Stimulated activated CD4-positive, alpha-beta T cell treated with anti-CD3 and anti-CD28 coated beads, TNF-alpha, amount 100 ng/mL, for 48 hours (primary cell): Measurements from ENCODE around the gene MYH7B.

ENCODE experiments used
- DNase-seq, 3 donors: peaks; one replicate each; pipeline ENCODE4 v3.0.0-alpha.2; 2020; ENCODE audit warnings: low read depth in 3 of 3

MYH7B gene

GRCh38 chr20:34992751-34993417 lies 37.2 kb downstream of the MYH7B start:
- DNase-seq = no peak

GRCh38 chr20:34993941-34994508 lies 38.4 kb downstream of the MYH7B start:
- DNase-seq = no peak

GRCh38 chr20:34994509-34995131 lies 39.0 kb downstream of the MYH7B start:
- no peak for DNase-seq

GRCh38 chr20:34995192-34995591 lies 39.5 kb downstream of the MYH7B start:
- no peak for DNase-seq

GRCh38 chr20:34995696-34996095 lies 40.0 kb downstream of the MYH7B start:
- DNase-seq = no peak

GRCh38 chr20:34996243-34997028 lies 40.8 kb downstream of the MYH7B start:
- DNase-seq = no peak

GRCh38 chr20:34997131-34997561 lies 41.5 kb downstream of the MYH7B start:
- DNase-seq = no peak

GRCh38 chr20:34997774-34998173 lies 42.1 kb downstream of the MYH7B start:
- no peak for DNase-seq

GRCh38 chr20:34998331-34998950 lies 42.8 kb downstream of the MYH7B start:
- DNase-seq = no peak

- DNase-seq = no peak
Measured at GRCh38 chr20:34999021-34999451, 43.4 kb downstream of the MYH7B start.

- no peak for DNase-seq
Measured at GRCh38 chr20:34999782-35000181, 44.1 kb downstream of the MYH7B start.

- DNase-seq = no peak
Measured at GRCh38 chr20:35000311-35000921, 44.7 kb downstream of the MYH7B start.

- no peak for DNase-seq
Measured at GRCh38 chr20:35000922-35001595, 45.4 kb downstream of the MYH7B start.

GRCh38 chr20:35001596-35002362 lies 46.1 kb downstream of the MYH7B start:
- no peak for DNase-seq

- DNase-seq = no peak
Measured at GRCh38 chr20:35002426-35003210, 47.0 kb downstream of the MYH7B start.

- DNase-seq = no peak
Measured at GRCh38 chr20:35003211-35004031, 47.8 kb downstream of the MYH7B start.

GRCh38 chr20:35004051-35004725 lies 48.5 kb downstream of the MYH7B start:
- DNase-seq = no peak
